IMR-90 (cell line): ENCODE results near the gene PRMT7. TPM values are rescaled to one million over a fixed set of nuclear protein-coding genes. Genes with fewer than 3 reads are reported as not detected.

ENCODE experiments used
- ATAC-seq: fragments of 200-7000 bp; cut with Tn5 transposase; 2 replicates; pipeline ENCODE4 v1.9.1; 2020; ENCODE audit warnings: low read depth, mild to moderate bottlenecking, moderate library complexity
- Bru-seq: library from RNA; stranded (reverse); fragments of 400-500 nt; gene quantifications from one replicate; lab custom pipeline; 2021; lab: Mats Ljungman, UMichigan
- BruChase-seq, 2 experiments: library from RNA; stranded (reverse); fragments of 400-500 nt; gene quantifications; one replicate each; lab custom pipeline; 2021; lab: Mats Ljungman, UMichigan
- BruUV-seq: library from RNA; stranded (reverse); fragments of 400-500 nt; replicated peaks from 2 replicates; lab custom pipeline; 2021; lab: Mats Ljungman, UMichigan
- CTCF ChIA-PET: fragments of 300-600 bp; formaldehyde crosslinking; extraction: SDS; loops from one replicate; lab custom pipeline; 2021; ENCODE audit warnings: antibody characterized with exemption; lab: Yijun Ruan, JAX
- POLR2A ChIA-PET: fragments of 300-600 bp; sonication (Branson Sonifier 250); formaldehyde crosslinking; loops from one replicate; lab custom pipeline; 2022; ENCODE audit warnings: antibody characterized with exemption; ENCODE audit not compliant: unreplicated experiment; lab: Charles Lee
- DNase-seq: peaks from one replicate; pipeline ENCODE4 v3.0.0; 2013
- H2AFZ ChIP-seq: replicated peaks from 2 replicates; pipeline ENCODE3; 2013; ENCODE audit warnings: low read length, mild to moderate bottlenecking; ENCODE audit not compliant: poor library complexity
- H2AK5ac ChIP-seq: 2 replicates; pipeline ENCODE4 v1.6.1; 2013; ENCODE audit warnings: low read depth, low read length, inconsistent platforms
- H2AK9ac ChIP-seq: replicated peaks from 2 replicates; pipeline ENCODE3; 2013; ENCODE audit warnings: mild to moderate bottlenecking, low read depth, low read length, moderate library complexity; ENCODE audit not compliant: poor library complexity
- H2BK120ac ChIP-seq: 2 replicates; pipeline ENCODE4 v1.6.1; 2013; ENCODE audit warnings: low read depth, low read length, inconsistent platforms
- H2BK15ac ChIP-seq: 3 replicates; pipeline ENCODE4 v1.6.1; 2013; ENCODE audit warnings: low read depth, low read length, inconsistent platforms
- H2BK20ac ChIP-seq: 2 replicates; pipeline ENCODE4 v1.6.1; 2013; ENCODE audit warnings: low read depth, mild to moderate bottlenecking, inconsistent platforms, low read length, moderate library complexity
- H2BK5ac ChIP-seq: 2 replicates; pipeline ENCODE4 v1.6.1; 2013; ENCODE audit warnings: mild to moderate bottlenecking, low read depth, low read length, inconsistent platforms; ENCODE audit not compliant: poor library complexity, severe bottlenecking
- H3K14ac ChIP-seq: replicated peaks from 2 replicates; pipeline ENCODE4 v1.6.1; 2013; ENCODE audit warnings: low read depth, low read length, inconsistent platforms
- H3K18ac ChIP-seq: 2 replicates; pipeline ENCODE4 v1.6.1; 2013; ENCODE audit warnings: low read depth, low read length, control low read depth
- H3K23ac ChIP-seq: 2 replicates; pipeline ENCODE4 v1.6.1; 2013; ENCODE audit warnings: low read depth, low read length, inconsistent platforms
- H3K27ac ChIP-seq: 2 replicates; pipeline ENCODE4 v1.5.1; 2013; ENCODE audit warnings: mild to moderate bottlenecking, control low read depth, low read length; ENCODE audit not compliant: insufficient read depth
- H3K27me3 ChIP-seq: 2 replicates; pipeline ENCODE4 v1.6.1; 2013; ENCODE audit warnings: low read length; ENCODE audit not compliant: control insufficient read depth, insufficient read depth
- H3K36me3 ChIP-seq: 2 replicates; pipeline ENCODE4 v1.6.1; 2013; ENCODE audit warnings: low read length, mixed read lengths; ENCODE audit not compliant: control insufficient read depth, insufficient read depth
- H3K4ac ChIP-seq: 2 replicates; pipeline ENCODE4 v1.6.1; 2013; ENCODE audit warnings: low read depth, low read length, inconsistent platforms
- H3K4me1 ChIP-seq: 2 replicates; pipeline ENCODE4 v1.6.1; 2013; ENCODE audit warnings: low read length, mixed read lengths; ENCODE audit not compliant: control insufficient read depth, insufficient read depth
- H3K4me2 ChIP-seq: 2 replicates; pipeline ENCODE4 v1.6.1; 2013; ENCODE audit warnings: low read depth, mild to moderate bottlenecking, control low read depth, low read length, moderate library complexity
- H3K4me3 ChIP-seq: 2 replicates; pipeline ENCODE4 v1.5.1; 2013; ENCODE audit warnings: low read depth, mild to moderate bottlenecking, control low read depth, low read length, moderate library complexity; ENCODE audit not compliant: insufficient read depth
- H3K56ac ChIP-seq: 2 replicates; pipeline ENCODE4 v1.6.1; 2013; ENCODE audit warnings: low read length, inconsistent platforms; ENCODE audit not compliant: insufficient read depth; ENCODE audit errors: extremely low read depth
- H3K79me1 ChIP-seq, 2 experiments: 2 replicates each; pipeline ENCODE4 v1.6.1; 2013; ENCODE audit warnings: low read length in 2 of 2, inconsistent platforms in 1 of 2, low read depth in 1 of 2
- H3K9ac ChIP-seq: 2 replicates; pipeline ENCODE4 v1.6.1; 2013; ENCODE audit warnings: low read depth, low read length, control low read depth
- H3K9me1 ChIP-seq: 2 replicates; pipeline ENCODE4 v1.6.1; 2013; ENCODE audit warnings: low read length, inconsistent platforms; ENCODE audit not compliant: insufficient read depth
- H3K9me3 ChIP-seq: 2 replicates; pipeline ENCODE4 v1.6.1; 2013; ENCODE audit warnings: low read length; ENCODE audit not compliant: control insufficient read depth, insufficient read depth
- H4K20me1 ChIP-seq: 2 replicates; pipeline ENCODE4 v1.6.1; 2013; ENCODE audit warnings: low read length, inconsistent platforms; ENCODE audit not compliant: insufficient read depth
- H4K5ac ChIP-seq: 2 replicates; pipeline ENCODE4 v1.6.1; 2013; ENCODE audit warnings: mild to moderate bottlenecking, low read depth, low read length, control low read depth
- H4K8ac ChIP-seq, 2 experiments: 2 replicates each; pipeline ENCODE4 v1.6.1; 2013; ENCODE audit warnings: low read depth in 2 of 2, low read length in 2 of 2, control low read depth in 1 of 2, inconsistent platforms in 1 of 2
- H4K91ac ChIP-seq: 2 replicates; pipeline ENCODE4 v1.6.1; 2013; ENCODE audit warnings: low read depth, low read length, inconsistent platforms; ENCODE audit not compliant: insufficient read depth
- MAZ ChIP-seq: IDR thresholded peaks from 2 replicates; pipeline ENCODE4 v1.6.1; 2012; ENCODE audit warnings: low read depth, mild to moderate bottlenecking, low read length, improper control_type of control experiment, moderate library complexity, borderline replicate concordance
- NFE2L2 ChIP-seq: fragments of 150-350 bp; IDR thresholded peaks from 2 replicates; pipeline ENCODE4 v1.6.1; 2016; ENCODE audit warnings: low read depth, mild to moderate bottlenecking, low read length
- POLR2A ChIP-seq: IDR thresholded peaks from 2 replicates; pipeline ENCODE4 v1.6.1; 2012; ENCODE audit warnings: mild to moderate bottlenecking, low read depth, low read length
- WGBS, 2 experiments: methylation state at CpG; one replicate each; pipeline versions ENCODE4 v1.1.5 to v1.1.7; 2013; ENCODE audit warnings: missing lambda C conversion rate in 2 of 2; ENCODE audit not compliant: insufficient read length in 1 of 2; ENCODE audit errors: extremely low coverage in 2 of 2; 5-methylcytosine and 5-hydroxymethylcytosine counted together
- dilution Hi-C: fragments of 300-500 bp; cut with HindIII; formaldehyde crosslinking; loops from one replicate; pipeline ENCODE4 v1.14.3; 2018; ENCODE audit warnings: low sequenced_read_pairs; ENCODE audit not compliant: unreplicated experiment
- in situ Hi-C: fragments of 300-500 bp; cut with MboI; formaldehyde crosslinking; loops from 3 replicates; pipeline ENCODE4 v1.14.3; 2019; ENCODE audit warnings: low sequenced_read_pairs, inconsistent platforms, mixed read lengths
- intact Hi-C: fragments of 100-400 bp; cut with micrococcal nuclease; formaldehyde crosslinking; loops from 2 replicates; pipeline ENCODE4 v1.10.0; 2022
- long read RNA-seq: library from polyadenylated mRNA; unstranded; transcript quantifications from one replicate; pipeline ENCODE4 v2.0.0, GENCODE V29; 2021; ENCODE audit not compliant: unreplicated experiment
- polyA plus RNA-seq, 3 experiments: library from polyadenylated mRNA; depleted of rRNA; stranded (reverse); fragments of >200 nt; gene quantifications; 2 replicates each; pipeline ENCODE4 v1.2.3, GENCODE V29; 2012; ENCODE audit warnings: low replicate concordance in 1 of 3
- total RNA-seq: library from RNA; depleted of rRNA; stranded (reverse); fragments of >200 nt; gene quantifications from 2 replicates; pipeline ENCODE4 v1.2.3, GENCODE V29; 2012; rRNA removed
- TF ChIP-seq, protein P1 (sequence below): fragments of 150-350 bp; IDR thresholded peaks from 2 replicates; pipeline ENCODE4 v1.6.1; 2017; ENCODE audit warnings: mild to moderate bottlenecking, antibody characterized with exemption, low read length, low read depth
- TF ChIP-seq, protein P2 (sequence below): conservative IDR thresholded peaks from 2 replicates; pipeline ENCODE4 v1.5.1; 2012; ENCODE audit warnings: mild to moderate bottlenecking, low read depth, low read length, improper control_type of control experiment
- TF ChIP-seq, protein P3 (sequence below): fragments of 150-350 bp; IDR thresholded peaks from 2 replicates; pipeline ENCODE4 v1.6.1; 2016; ENCODE audit warnings: low read depth, mild to moderate bottlenecking, low read length, moderate library complexity, borderline replicate concordance

PRMT7 gene, protein sequence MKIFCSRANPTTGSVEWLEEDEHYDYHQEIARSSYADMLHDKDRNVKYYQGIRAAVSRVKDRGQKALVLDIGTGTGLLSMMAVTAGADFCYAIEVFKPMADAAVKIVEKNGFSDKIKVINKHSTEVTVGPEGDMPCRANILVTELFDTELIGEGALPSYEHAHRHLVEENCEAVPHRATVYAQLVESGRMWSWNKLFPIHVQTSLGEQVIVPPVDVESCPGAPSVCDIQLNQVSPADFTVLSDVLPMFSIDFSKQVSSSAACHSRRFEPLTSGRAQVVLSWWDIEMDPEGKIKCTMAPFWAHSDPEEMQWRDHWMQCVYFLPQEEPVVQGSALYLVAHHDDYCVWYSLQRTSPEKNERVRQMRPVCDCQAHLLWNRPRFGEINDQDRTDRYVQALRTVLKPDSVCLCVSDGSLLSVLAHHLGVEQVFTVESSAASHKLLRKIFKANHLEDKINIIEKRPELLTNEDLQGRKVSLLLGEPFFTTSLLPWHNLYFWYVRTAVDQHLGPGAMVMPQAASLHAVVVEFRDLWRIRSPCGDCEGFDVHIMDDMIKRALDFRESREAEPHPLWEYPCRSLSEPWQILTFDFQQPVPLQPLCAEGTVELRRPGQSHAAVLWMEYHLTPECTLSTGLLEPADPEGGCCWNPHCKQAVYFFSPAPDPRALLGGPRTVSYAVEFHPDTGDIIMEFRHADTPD
- 65.5 and 68.6 TPM in 2 replicates for total RNA-seq
- 61.0 and 63.1 TPM in 2 replicates for polyA plus RNA-seq (2012; rRNA removed)
- polyA plus RNA-seq (2012; cell fraction: cytosol; rRNA removed): 31.0 and 38.2 TPM in 2 replicates
- polyA plus RNA-seq (2012; cell fraction: nucleus; rRNA removed; ENCODE audit: low replicate concordance): 269 and 469 TPM in 2 replicates
- Bru-seq, nascent RNA: percentile 70 among the genes with signal in this experiment
- percentile 84 among the genes with signal in this experiment for BruChase-seq, experiment 1, labeled RNA remaining after a 6-hour chase
- percentile 78 among the genes with signal in this experiment for BruChase-seq, experiment 2, labeled RNA remaining after a 2-hour chase
- long read RNA-seq, partial matches to known transcripts: 5 of 37 reads
- long read RNA-seq, other reads (novel, unspliced or antisense): 31 of 37 reads

DNA sequence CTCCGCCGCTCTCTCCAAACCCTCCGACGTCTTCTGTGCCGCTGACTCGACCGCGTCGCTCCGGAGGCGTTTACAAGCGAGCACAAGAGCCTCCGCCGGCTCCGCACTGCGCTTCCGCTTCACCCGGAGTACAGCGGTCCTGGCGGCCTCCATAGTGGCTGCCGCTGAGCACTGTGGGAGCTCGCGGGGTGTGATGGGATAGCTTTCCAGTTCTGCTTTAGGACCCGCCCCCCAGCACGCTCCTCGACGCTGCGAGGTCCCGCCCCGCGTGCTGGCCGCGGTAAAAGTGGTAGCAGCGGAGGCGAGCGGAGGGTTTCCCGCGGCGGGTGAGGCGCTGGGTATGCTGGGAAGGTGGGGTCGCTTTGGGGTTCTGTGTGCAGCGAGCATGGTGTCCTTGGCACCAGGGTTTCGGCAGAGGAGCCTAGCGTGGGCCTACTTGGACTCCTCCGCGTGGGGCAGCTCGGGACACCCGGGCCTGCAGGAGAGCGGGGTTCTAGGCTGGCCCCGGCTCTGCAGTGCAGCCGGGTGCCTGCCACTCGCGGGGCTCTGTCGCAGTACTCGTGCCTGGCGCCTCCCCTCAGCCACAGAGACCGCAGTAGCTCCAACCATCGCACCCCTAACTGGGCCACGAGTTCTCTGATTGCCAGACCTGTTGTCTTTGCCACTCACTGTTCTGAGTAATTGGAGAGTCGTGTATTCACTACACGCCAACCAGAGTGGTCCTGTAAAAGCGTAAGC, at the start of gene PRMT7, which contains the start of gene SLC7A6OS:
Gene PRMT7, plus strand, starts transcription at position 246 of the 738 bp plus-strand sequence. CDS start 4,961 bp downstream, outside the sequence.
Gene SLC7A6OS, minus strand, starts transcription at position 173 of the 738 bp plus-strand sequence. Its CDS starts 20 bp downstream, at position 153.
- DNase-seq: peak; percentile 84
- WGBS, 2 experiments: 0% methylated on average over 23 of the region's 62 CpGs; no CpG with 5 or more reads in 1 of the 2 experiments
- TF ChIP-seq, protein P1, sequence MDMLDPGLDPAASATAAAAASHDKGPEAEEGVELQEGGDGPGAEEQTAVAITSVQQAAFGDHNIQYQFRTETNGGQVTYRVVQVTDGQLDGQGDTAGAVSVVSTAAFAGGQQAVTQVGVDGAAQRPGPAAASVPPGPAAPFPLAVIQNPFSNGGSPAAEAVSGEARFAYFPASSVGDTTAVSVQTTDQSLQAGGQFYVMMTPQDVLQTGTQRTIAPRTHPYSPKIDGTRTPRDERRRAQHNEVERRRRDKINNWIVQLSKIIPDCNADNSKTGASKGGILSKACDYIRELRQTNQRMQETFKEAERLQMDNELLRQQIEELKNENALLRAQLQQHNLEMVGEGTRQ: peak; percentile 34; the same call in 1 of the 2 replicates
- TF ChIP-seq NFE2L2 (no peak), MAZ (0 out of 2 replicates have a peak, but pooled peaks have one; percentile 4), POLR2A (peak; percentile 85)
- TF ChIP-seq, protein P2, sequence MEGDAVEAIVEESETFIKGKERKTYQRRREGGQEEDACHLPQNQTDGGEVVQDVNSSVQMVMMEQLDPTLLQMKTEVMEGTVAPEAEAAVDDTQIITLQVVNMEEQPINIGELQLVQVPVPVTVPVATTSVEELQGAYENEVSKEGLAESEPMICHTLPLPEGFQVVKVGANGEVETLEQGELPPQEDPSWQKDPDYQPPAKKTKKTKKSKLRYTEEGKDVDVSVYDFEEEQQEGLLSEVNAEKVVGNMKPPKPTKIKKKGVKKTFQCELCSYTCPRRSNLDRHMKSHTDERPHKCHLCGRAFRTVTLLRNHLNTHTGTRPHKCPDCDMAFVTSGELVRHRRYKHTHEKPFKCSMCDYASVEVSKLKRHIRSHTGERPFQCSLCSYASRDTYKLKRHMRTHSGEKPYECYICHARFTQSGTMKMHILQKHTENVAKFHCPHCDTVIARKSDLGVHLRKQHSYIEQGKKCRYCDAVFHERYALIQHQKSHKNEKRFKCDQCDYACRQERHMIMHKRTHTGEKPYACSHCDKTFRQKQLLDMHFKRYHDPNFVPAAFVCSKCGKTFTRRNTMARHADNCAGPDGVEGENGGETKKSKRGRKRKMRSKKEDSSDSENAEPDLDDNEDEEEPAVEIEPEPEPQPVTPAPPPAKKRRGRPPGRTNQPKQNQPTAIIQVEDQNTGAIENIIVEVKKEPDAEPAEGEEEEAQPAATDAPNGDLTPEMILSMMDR: 0 out of 2 replicates have a peak, but pooled peaks have one; percentile 5
- TF ChIP-seq, protein P3, sequence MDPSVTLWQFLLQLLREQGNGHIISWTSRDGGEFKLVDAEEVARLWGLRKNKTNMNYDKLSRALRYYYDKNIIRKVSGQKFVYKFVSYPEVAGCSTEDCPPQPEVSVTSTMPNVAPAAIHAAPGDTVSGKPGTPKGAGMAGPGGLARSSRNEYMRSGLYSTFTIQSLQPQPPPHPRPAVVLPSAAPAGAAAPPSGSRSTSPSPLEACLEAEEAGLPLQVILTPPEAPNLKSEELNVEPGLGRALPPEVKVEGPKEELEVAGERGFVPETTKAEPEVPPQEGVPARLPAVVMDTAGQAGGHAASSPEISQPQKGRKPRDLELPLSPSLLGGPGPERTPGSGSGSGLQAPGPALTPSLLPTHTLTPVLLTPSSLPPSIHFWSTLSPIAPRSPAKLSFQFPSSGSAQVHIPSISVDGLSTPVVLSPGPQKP: no peak

More for the DNA sequence above, at the start of gene PRMT7, which contains the start of gene SLC7A6OS:
- POLR2A ChIA-PET: interaction anchor here (0.6 to 1.0 kb wide), 3 partner anchors 10 to 66 kb away, joined by 3 to 5 read pairs (median 3); partner anchors contain the start of gene PLA2G15
- H3K4me1 ChIP-seq: peaks cover 9% of the 10 kb centered on the region
- dilution Hi-C loops (no loop called here), intact Hi-C loops (loop anchor here (2.0 to 5.0 kb wide), 2 partner anchors 18 to 44 kb away; no protein-coding TSS in a partner anchor), in situ Hi-C loops (no loop called here)
- BruUV-seq: no TSS peak
- H3K14ac ChIP-seq: peak within 1 kb of the TSS; percentile 97
- H2BK15ac ChIP-seq: no peak within 1 kb of the TSS
- peak within 1 kb of the TSS; percentile 59 for H2BK5ac ChIP-seq
- H2BK20ac ChIP-seq: no peak within 1 kb of the TSS
- H2AK9ac ChIP-seq: peak within 1 kb of the TSS; percentile 98
- H3K9me1 ChIP-seq: no peaks in the 10 kb centered on the region; the same call in 1 of the 2 replicates
- H4K20me1 ChIP-seq: peaks cover 11% of the 10 kb centered on the region; the same call in 1 of the 2 replicates
- ATAC-seq: peak; percentile 100
- H3K18ac ChIP-seq: peak within 1 kb of the TSS; percentile 50; the same call in 1 of the 2 replicates
- peak within 1 kb of the TSS; percentile 43 for H2AK5ac ChIP-seq
- peak within 1 kb of the TSS; percentile 84 for H3K4ac ChIP-seq
- H2BK120ac ChIP-seq: 0 out of 2 replicates have a peak within 1 kb of the TSS, but pooled peaks have one; percentile 21
- CTCF ChIA-PET: interaction anchor here (0.8 to 1.2 kb wide), 3 partner anchors 28 to 47 kb away, joined by 3 to 6 read pairs (median 3); partner anchors contain the start of gene SLC7A6
- H3K56ac ChIP-seq: peak within 1 kb of the TSS; percentile 92
- peak within 1 kb of the TSS; percentile 93 for H4K5ac ChIP-seq
- H3K9ac ChIP-seq: peak within 1 kb of the TSS; percentile 85
- peak within 1 kb of the TSS; percentile 89 for H3K27ac ChIP-seq
- H4K8ac ChIP-seq: peak within 1 kb of the TSS; percentile 67 to 99
- H3K79me1 ChIP-seq: peaks cover 26 to 68% of the 10 kb centered on the region in 2 experiments
- H3K23ac ChIP-seq: peak within 1 kb of the TSS; percentile 92
- H3K9me3 ChIP-seq: no peaks in the 10 kb centered on the region
- H3K4me2 ChIP-seq: peak within 1 kb of the TSS; percentile 98
- H3K27me3 ChIP-seq: no peaks in the 10 kb centered on the region
- H4K91ac ChIP-seq: peak within 1 kb of the TSS; percentile 75
- H3K36me3 ChIP-seq: peaks cover 18% of the 10 kb centered on the region
- H2AFZ ChIP-seq: peak within 1 kb of the TSS; percentile 98
- H3K4me3 ChIP-seq: peak within 1 kb of the TSS; percentile 97
